ENCODE data around the gene TIGD1.

TIGD1 gene

DNA sequence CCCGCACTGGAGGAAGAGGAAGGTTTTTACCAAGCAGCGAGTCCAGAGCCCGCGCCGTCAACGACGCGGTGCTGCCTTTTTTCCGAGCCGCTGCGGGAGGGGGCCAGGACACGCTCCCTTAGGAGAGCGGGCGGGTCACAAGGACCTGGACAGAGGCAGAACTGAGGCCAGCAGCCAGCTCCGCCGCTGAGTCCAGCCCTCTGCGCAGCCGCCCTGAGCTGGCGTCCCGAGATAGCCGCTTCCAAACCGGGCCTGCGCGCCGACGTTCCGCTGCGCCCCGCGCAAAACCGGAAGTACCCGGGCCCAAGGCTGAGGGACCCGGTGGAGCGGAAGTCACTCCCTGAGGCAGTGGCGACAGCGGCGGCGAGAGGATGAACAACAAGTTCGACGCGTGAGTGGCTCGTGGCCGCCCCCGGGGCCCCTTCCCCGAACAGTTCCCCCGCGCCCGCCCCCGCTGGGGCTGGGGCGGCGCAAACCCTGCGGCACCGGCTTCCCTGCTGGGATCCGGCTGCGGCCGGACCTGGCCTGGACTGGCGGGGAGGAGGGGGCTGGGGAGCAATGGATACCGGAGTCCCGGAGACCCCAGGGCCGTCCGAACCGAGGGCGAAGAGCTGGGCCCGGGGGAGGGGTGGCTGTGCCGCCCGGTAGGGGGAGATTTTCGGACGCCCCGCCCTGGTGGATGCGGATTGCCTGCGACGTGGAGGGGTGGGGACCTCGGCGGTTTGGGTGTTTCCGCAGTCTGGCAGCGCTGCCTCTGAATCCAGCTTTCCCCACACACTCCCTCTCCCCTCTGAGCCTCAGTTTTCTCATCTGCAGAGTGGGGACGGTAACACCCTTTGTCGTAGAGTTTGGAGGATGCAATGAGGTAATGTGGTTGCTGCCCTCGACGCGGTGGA is at the start of gene TIGD1, which contains the start of gene EIF4E2:
TSS of gene TIGD1 (minus strand) at position 204 of the 896 bp plus-strand sequence. CDS start 675 bp downstream, outside the sequence.
TSS of gene EIF4E2 (plus strand) at position 336 of the 896 bp plus-strand sequence. CDS start at position 372, 36 bp downstream.
- DNase-seq (ENCODE audit: low spot score), result peak; percentile 100

DNA sequence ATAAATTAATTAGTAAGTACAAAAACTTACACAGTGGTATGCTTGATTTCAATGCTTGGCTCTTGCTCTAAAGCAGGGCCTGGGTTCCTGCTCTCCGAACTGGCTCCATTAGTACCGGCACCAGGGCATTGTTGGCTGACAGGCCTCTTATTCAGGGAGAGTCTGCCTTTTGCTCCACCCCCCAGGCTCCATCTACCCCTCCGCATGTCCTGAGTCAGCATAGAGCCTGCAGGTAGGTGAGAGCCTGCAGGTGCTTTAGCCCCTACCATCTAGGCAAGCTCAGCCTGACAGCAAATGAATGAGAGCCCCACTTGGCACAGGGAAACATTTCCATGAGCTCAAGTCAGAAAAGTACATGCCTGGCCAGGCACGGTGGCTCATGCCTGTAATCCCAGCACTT is 47.9 kb upstream of the TIGD1 start:
- peak; percentile 30 for DNase-seq (ENCODE audit: low spot score)

DNA sequence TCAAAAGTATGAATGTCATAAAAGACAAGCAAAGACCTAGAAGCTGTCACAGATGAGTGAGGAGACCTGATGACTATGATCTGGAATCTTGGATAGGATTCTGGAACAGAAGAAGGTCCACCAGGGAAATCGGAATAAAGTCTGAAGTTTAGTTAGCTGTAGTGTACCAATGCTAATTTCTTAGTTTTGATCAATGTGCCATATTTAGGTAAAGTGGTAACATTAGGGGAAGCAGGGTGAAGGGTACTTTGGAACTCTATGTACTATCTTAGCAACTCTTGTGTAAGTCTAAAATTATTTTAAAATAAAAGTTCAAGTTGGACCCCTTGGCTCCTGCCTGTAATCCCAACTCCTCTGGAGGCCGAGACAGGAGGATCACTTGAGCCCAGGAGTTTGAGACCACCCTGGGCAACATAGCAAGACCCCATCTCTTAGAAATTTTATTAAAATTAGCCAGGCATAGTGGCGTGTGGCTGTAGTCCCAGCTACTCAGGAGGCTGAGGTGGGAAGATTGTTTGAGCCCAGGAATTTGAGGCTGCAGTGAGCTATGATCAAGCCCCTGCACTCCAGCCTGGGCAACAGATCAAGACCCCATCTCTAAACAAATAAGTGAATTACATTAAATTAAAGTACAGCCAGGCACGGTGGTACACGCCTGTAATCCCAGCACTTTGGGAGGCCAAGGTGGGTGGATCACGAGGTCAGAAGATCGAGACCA is 47.2 kb upstream of the TIGD1 start:
- DNase-seq (ENCODE audit: low spot score), result no peak

DNA sequence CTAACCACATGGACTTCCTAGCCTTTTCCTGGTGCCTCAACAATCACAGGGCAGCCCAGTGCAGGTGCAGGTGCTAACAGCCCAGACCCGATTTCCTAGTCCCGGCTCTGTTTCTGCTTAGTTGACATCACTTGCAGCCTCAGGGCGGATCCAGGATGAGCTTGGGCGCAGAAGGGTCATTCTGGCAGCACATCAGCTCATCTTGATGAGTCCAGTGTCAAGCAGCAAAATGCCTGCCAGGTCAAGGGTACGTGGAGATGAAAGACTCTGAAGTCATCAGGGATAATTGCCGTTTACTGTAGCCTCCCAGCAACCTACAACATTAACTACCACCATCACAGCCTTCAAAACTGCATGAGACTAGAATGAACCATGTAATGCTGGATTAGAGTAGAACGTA is 43.6 kb upstream of the TIGD1 start:
- DNase-seq (ENCODE audit: low spot score), result no peak

DNA sequence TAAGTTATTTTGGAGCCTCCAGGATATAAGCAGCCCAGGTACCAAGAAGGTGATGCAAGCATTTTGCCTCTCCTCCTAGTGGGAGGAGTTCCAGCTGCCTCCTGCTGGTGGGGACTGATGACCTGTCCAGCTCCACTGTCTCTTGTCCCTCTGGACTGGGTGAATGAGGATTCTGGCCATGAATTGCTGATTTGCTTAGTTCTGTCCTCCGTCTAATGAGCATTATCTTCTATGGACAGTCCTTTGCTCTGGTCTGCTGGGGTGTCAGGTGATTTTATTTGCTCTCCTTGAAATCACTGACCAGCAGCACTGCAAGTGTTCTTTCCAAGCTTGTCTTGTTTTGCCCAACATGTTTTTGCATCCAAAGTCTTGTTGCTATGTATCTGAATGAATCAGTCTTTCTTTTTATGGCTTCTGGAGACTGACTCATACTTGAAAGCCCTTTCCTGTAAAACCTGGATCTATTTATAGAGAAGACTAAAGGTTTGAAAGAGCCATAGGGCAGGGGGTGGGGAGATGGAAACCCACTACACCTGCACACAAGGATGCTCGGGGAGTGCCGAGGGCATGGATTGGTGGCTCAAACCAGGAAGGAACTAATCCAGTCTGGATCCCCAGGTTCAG is 42.5 kb upstream of the TIGD1 start:
- no peak for DNase-seq (ENCODE audit: low spot score)

DNA sequence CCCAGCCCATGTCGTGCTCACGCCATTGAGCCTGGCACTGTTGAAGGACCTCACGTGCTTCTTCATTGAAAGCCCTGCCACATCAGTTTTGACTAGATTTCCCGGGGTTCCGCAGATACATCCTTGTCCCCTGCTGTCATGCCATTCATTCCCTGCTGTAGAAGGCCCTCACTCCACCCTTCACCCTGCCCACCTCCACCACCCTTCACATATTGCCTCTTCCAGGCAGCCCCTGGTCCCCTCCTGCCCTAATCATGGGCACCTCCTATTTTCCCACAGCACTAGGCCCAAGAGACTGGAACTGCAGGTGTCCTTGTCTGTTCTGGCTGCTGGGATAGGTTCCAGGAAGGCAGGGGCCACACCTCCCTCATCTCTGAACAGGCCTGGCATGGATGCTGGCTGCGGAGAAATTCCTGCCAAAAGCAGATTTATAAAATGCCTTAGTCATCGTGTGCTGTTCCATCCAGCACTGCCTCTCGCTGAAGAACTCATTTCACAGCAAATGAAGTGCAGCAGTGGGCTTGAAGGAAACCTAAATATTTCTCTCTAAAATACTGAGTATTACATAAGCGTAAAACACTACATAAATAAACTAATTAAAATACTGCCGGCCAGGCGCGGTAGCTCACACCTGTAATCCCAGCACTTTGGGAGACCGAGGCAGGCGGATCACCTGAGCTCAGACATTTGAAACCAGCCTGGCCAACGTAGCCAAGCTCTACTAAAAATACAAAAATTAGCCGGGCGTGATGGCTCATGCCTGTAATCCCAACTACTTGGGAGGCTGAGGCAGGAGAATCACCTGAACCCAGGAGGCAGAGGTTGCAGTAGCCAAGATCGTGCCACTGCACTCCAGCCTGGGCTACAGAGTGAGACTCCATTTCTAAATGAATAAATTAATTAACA is 38.6 kb upstream of the TIGD1 start:
- DNase-seq (ENCODE audit: low spot score), result peak; percentile 37

DNA sequence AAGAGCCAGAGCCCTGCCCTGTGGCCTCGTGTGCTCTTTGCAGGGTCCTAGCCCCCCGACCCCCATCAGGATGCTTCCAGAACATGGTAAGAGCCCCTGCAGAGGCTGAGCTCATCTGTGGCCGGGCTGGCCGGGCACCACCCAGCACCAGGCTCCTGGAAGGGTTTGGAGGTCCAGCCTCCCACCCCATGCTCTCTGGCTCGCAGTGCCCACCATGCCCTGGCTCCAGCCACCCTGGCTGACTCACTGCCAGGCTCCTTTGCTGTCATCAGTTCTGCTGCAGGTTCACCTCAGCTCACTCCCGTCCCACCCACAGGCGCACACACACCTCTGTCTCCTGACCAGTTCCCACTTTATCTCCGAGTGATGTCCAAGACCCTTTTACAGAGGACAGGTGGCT is 37.7 kb upstream of the TIGD1 start:
- DNase-seq (ENCODE audit: low spot score), result no peak

DNA sequence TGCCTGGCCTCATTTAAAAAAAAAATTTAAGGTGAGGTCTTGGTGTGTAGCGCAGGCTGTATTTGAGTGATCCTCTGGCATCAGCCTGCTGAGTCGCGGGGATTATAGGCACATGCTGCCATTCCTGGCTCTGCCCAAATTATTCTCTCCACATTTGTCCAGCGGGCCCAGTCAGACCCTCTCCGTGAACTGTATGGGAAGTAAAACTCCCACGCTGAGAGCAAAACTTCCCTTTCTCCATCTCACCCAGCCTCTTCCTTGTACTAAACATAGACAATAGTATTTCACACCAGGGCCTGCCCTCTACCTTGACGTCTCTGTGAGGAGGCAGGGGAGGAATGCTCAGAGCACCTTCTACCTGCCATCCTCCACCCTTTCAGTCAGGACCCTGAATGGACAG is 37.2 kb upstream of the TIGD1 start:
- no peak for DNase-seq (ENCODE audit: low spot score)

DNA sequence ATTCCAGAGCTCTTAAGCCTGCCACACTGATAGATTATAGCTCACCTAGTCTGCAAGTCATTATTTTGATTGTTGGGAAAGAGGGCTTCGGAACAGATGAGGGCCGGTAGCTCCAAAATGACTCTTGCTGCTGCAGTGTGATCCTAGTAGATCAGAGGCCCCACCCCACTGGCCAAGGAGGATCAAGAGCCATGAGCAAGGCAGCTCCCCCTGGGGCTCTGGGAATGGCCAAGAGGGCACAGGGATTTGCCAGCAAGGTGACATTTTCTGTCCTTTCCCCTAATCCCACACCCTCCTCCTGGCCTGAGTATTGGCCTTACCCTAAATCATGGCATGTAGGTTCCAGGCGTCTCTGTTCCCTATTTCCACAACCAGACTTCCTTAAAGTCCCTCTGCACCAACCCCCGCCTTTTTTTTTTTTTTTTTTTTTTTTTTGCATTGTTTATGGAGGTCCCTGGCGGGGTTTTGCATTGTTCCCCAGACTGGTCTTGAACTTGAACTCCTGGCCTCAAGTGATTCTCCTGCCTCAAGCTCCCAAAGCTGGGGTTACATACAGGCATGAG is 36.7 kb upstream of the TIGD1 start:
- peak; percentile 28 for DNase-seq (ENCODE audit: low spot score)

DNA sequence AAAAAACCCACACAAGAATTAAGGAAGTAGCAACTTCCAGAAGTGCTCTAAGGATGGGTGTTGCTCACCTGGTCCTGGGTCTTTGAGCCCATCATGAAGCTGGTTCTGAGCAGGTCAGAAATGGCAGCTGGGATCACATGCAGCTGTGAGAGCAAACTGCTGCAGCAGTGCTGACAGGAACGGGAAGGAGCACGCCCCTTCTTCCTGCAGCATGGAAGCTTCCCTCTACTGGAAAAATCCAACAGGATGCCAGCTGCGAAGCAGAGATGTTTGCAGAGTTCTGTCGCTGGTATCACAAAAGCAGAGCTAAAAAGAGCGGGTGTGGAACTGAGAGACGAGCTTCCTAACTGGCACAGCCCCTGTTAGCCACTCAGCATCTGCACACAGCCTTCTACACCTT is 33.9 kb upstream of the TIGD1 start:
- no peak for DNase-seq (ENCODE audit: low spot score)

DNA sequence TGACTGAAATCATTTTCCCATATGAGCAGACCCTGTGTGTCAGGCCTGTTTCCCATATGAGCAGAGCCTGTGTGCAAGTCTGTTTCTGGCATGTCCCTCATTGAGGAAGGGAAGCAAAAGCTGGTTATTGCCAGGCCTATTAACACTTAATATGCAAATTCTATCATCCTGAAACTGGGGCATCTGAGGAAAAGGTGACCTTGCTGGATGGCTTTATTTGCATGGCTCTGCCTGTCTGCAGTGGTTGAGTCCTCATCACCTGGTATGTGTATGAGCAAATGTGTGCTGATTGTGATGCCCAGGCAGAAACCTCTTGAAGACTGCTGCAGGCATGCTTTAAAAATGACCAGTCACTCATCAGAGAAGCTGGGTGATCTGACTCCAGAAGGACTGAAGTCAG is 31.4 kb upstream of the TIGD1 start:
- DNase-seq (ENCODE audit: low spot score), result no peak

DNA sequence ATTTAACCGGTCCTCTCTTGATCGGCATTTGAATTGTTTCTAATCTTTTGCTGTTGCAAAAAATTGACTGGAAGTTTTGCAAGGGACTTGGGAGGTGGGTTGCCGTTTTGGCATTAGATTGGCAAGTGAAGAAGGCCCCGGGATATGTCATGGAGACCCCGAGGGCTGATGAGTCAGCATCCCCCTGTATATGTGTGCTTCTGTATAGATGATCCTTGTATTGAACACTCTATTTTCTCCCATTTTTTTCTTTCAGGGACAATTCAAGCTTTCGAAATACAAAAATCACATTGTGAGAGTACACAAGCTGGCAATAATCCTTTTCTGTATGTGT is 30.3 kb upstream of the TIGD1 start:
- no peak for DNase-seq (ENCODE audit: low spot score)

DNA sequence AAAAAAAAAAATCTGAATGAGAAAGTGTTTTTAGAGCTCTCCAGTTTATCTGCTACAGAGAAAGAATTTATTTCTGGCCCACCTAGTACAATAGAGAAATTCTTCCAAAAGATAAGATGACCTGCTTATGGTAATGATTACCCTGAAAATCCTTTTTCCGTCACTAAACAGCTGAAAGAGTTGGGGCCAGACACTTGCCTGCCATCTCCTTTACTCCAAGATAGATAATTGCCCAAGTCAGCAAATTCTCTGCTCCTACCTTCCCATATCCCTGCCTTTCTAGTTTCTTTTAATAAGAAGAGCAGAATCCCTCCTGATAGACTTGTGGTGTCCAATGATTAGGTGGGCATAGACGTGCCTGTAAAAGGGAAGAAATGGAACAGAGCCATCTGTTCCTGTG is 28.3 kb upstream of the TIGD1 start:
- no peak for DNase-seq (ENCODE audit: low spot score)

DNA sequence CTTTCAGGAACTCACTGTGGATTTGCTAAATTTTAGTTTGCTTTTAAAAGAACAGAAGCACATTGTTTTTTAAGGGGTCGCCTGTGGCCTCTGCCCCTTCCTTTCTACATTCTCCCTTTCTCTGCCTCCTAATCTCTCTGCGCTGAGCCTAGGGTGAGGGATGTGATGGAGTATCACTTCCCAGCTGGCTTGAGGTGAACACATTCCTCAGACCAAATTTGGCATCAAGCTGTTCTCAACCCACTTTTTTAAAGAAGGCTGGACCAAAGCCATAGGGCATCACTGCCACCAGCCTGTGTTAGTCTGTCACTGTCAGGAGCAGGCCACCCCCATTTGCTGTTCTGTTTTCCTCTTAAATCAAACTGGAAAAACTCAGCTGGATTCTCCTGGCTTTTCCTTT is 27.5 kb upstream of the TIGD1 start:
- DNase-seq (ENCODE audit: low spot score), result no peak

DNA sequence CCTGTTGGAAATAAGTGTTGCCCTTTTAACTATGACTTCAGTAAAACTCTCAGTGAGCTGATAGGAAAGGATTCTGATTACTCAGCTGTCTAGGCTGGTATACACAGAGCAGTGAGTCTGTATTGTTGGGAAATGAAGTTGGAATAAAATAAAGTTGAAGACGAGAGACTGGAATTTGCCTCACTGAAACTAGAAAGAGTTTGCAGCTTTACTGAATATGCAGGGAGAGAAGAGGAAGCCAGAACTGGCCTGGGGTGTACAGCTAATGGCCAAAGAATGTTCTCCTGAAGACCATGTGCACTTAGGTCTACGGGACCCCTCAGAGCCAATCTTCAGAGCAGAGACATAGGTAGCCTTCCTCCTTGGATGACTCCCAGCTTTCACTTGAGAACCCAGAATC is 26.6 kb upstream of the TIGD1 start:
- DNase-seq (ENCODE audit: low spot score), result no peak

DNA sequence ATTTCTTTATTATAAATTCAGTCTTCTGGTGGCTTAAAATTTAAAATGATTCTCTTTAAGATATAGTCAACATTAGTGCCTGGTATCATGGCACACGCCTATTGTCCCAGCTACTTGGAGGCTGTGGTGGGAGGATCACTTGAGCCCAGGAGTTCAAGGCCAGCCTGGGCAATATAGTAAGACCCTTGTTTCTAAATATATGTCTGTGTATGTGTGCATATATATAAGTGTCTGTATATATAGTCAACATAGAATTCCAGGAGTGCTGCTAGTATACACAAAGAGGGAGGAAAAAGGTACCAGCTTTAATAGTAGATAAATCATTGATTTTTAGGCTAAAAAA is 25.0 kb upstream of the TIGD1 start:
- DNase-seq (ENCODE audit: low spot score), result no peak

DNA sequence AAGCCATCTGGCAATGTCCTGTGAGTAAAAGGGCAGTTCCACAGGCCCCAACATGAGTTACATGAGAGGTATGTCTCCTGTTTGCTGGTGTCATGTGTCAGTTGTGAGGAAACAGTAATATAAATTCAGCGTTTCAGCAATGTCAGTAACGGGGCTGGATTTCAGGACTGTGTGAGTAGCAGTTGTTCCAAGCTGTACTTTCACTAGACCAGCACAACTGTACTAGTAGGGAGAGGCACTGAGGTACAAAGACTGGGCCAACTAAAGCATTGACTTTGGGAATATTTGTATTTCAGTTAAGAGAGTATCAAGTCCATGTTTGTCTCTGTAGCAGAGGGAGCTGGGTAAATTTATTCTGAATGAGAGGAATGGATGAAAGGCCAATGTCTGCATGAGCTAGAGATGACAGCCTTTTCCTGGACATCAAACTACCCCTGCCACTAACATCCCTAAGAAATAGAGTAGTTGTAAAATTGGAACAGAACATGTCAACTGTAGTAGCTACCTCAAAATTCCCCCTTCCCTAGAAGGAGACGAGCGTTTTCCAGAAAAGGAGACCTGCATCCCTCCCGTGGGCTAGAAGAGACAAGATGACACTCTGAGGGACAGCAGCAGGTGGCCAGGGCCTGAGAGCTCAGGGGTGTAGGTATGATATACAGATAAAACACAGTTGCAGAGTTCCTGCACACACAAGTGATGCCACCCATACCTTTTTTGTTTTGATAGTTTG is 24.5 kb upstream of the TIGD1 start:
- DNase-seq (ENCODE audit: low spot score), result no peak

DNA sequence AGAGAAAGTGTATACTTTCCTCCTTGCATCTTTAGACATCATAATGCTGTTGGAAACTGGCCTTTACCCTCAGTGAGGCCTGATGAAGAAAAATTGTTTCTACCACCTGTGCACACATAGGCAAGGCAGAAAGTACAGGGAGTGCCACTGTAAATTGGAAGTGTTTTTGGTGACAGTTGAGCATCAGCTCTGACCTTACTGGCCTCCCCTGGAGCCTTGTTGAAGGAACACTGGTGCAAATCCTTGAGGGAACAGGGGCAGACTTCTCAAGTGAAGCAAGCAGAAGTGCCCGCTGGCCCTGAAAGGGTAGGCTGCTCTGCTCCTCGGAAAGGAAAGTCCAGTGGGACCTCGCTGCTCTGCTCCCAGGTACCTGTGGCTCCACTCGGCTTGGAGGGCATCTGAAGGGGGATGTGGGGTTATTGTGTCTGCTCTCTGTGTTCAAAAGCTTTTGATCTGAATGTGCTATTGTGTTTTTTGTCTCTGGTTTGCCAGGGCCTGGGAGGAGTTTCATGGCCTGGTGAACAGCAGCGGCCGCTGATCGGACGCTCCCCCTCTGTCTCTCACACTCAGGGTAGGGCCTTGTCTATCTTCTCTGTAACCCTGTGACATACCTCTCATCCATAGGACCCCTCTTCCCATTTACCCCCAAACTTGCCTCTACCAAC is 23.5 kb upstream of the TIGD1 start:
- no peak for DNase-seq (ENCODE audit: low spot score)

DNA sequence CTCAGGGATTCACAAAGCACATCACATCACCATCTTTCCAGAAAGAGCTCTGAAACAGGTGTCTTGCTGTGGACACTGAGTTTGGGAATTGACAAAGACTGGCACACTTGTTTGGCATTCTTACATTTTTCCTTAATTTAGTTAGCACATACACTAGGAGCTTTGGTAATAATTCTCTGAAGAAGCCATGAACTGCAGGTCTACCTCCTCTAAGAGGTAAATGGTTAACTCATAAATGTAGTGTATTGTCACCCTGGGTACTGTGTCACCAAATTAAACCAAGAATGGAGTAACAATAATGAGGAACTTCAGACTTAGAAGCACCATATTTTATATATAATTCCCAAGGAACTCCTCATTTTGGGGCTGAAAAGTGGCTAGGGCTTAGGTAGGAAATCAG is 22.7 kb upstream of the TIGD1 start:
- DNase-seq (ENCODE audit: low spot score), result no peak

DNA sequence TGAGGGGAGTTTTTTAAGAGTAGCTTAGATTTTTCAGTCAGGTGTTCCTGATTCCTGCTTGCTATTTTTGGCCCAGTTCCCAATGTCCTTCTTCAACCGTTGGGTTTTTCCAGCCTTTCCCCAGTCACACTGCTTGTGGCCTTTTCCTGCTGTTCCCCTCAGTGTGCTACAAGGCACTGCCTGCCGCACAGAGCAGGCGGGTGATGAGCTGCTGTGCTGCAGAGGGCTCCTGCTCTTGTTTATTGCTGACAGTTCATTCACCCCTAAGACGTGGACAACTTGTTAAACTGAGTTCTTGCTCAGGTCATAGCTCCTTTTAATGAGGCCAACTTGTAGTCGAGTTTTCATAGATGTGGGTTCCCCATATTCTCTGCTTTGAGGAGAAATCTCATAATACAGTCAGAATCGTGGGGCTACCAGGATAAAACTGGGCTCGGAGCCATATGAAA is 20.7 kb upstream of the TIGD1 start:
- DNase-seq (ENCODE audit: low spot score), result no peak
